T47D (cell line): ENCODE measurements around the gene TSPAN31.
"Not testable (repeated sequence)": the region's sequence is repeated elsewhere in the genome, so short reads cannot be mapped to it uniquely, and the experiment has no call there.

Experiments used
- DNase-seq, 2 experiments: peaks; one replicate each; pipeline versions ENCODE4 v3.0.0 to v3.0.0-alpha.2; 2011 to 2012; ENCODE audit warnings: low read depth in 1 of 2, low spot score in 1 of 2
- JUND ChIP-seq: IDR thresholded peaks from 2 replicates; pipeline ENCODE4 v1.6.1; 2012; ENCODE audit warnings: low read depth
- in situ Hi-C: cut with HindIII; loops from 2 replicates; pipeline ENCODE4 v1.10.0; 2016; ENCODE audit warnings: low sequenced_read_pairs, low pct_unique_long_range_greater_than_20kb

TSPAN31 gene

DNA sequence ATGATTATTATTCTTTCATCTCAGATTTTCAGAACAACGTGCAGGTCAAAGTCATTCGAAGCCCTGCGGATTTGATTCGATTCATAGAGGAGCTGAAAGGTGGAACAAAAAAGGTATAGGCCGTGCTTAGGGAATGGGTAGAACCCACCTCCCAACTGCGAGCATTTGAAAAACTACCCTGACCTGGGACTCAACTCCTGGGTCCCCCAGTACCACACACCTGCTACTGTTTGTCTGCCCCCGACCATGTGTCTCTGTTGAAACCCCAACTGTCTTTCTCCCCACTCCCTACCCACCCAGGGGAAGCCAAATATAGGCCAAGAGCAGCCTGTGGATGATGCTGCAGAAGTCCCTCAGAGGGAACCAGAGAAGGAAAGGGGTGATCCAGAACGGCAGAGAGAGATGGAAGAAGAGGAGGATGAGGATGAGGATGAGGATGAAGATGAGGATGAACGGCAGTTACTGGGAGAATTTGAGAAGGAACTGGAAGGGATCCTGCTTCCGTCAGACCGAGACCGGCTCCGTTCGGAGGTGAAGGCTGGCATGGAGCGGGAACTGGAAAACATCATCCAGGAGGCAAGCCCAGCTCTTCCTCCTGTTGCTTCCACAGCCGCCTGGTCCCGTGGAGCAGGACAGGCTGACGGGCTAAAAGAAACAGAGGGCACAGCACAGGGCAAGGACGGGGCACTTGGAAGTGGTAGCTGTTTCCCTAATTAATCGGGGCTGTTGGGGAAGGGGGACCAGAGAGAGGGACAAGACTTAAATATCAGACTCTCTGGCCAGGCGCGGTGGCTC lies 26.8 kb upstream of the TSPAN31 start:
- TF ChIP-seq JUND: no peak
- in situ Hi-C loops: no loop called here
- no peak for DNase-seq

DNA sequence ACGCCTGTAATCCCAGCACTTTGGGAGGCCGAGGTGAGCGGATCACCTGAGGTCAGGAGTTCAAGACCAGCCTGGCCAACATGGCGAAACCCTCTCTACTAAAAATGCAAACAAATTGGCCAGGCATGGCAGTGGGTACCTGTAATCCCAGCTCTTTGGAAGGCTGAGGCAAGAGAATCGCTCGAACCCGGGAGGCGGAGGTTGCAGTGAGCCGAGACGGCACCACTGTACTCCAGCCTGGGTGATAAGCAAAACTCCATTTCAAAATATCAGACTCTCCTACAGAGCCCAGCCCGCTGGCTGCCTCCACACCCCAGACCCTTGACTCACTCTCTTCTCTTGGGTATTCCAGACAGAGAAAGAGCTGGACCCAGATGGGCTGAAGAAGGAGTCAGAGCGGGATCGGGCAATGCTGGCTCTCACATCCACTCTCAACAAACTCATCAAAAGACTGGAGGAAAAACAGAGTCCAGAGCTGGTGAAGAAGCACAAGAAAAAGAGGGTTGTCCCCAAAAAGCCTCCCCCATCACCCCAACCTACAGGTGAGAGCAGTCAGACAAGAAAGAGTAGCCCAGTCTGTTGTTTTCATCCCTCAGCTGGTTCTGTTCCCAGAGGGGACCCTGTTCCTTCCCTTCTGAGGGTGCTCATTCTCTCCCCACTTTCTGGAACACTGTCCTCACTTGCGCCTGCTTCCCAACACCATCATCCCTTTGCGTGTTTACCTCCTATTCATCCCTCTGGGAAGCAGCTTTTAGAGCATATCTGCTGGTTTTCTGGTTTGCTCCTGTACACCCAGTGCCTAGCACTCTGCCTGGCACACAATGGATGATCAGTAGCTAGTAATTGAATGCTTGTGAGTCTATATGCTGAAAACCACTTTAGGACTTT lies 26.0 kb upstream of the TSPAN31 start:
- in situ Hi-C loops: no loop called here
- DNase-seq: no peak
- TF ChIP-seq JUND: no peak

DNA sequence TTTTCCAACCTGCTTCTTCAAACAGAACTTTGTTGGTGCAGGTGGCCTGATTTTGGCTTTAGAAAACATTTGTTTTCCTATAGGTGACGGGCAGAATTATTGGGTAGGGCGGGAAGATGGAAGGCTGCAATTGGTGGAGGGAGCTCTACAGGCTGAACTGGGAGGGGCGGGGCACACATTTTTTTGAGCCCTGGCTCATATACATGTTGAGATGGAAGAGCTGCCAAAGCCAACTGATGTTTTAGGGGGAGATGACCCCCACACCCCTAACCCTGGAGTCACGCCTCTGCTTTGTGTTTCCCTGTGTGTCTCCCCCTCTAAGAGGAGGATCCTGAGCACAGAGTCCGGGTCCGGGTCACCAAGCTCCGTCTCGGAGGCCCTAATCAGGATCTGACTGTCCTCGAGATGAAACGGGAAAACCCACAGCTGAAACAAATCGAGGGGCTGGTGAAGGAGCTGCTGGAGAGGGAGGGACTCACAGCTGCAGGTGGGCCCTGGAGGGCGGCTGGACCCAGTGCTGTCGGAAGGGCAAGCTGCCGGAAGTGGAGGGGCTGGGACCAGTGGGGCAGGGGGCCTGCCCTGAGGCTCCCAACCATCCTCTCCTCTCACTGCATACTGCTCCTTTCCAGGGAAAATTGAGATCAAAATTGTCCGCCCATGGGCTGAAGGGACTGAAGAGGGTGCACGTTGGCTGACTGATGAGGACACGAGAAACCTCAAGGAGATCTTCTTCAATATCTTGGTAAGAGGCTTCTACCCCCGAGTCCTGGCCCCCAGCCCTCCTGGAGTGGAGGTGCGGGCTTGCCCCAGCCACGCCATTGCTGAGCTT lies 24.8 kb upstream of the TSPAN31 start:
- no peak for TF ChIP-seq JUND
- in situ Hi-C loops: no loop called here
- no peak for DNase-seq

DNA sequence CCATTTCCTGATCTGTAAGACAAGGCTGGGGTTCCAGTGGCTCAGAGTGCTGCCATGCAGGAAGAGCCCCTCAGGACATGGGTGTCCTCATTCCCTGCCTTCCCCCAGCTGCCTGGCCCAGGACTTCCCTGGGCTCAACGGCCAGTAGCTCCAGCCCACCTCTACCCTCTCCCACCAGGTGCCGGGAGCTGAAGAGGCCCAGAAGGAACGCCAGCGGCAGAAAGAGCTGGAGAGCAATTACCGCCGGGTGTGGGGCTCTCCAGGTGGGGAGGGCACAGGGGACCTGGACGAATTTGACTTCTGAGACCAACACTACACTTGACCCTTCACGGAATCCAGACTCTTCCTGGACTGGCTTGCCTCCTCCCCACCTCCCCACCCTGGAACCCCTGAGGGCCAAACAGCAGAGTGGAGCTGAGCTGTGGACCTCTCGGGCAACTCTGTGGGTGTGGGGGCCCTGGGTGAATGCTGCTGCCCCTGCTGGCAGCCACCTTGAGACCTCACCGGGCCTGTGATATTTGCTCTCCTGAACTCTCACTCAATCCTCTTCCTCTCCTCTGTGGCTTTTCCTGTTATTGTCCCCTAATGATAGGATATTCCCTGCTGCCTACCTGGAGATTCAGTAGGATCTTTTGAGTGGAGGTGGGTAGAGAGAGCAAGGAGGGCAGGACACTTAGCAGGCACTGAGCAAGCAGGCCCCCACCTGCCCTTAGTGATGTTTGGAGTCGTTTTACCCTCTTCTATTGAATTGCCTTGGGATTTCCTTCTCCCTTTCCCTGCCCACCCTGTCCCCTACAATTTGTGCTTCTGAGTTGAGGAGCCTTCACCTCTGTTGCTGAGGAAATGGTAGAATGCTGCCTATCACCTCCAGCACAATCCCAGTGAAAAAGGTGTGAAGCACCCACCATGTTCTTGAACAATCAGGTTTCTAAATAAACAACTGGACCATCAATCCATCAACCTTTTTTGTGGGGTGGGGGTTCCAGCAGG lies 23.9 kb upstream of the TSPAN31 start:
- in situ Hi-C loops: no loop called here
- DNase-seq: no peak
- TF ChIP-seq JUND: no peak

DNA sequence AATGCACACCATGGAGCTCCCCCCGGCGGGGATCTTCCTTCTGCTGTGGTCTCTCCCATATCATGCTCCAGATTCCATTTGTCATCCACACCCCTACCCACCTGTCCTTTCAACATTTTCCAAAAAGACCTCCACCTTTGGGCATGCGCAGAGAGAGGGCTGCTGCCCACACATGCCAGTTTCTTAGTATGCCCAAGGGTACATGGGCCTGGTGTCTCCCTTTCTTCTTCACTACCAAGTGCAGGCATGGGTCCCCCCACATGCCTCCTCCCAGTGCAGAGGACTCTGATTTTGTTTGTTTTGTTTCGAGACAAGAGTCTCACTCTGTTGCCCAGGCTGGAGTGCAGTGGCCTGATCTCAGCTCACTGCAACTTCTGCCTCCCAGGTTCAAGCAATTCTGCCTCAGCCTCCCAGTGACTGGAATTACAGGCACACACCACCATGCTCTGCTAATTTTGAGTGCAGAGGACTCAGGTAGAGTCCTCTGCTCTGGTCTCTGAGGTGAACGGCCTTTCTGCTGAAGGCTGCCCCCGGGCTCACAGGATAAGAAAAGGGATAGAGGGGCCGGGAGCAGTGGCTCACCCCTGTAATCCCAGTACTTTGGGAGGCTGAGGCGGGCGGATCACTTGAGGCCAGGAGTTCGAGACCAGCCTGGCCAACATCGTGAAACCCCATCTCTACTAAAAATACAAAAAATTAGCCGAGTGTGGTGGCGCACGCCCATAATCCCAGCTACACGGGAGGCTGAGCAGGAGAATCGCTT lies 22.8 kb upstream of the TSPAN31 start:
- DNase-seq, in situ Hi-C loops: not testable (repeated sequence)

DNA sequence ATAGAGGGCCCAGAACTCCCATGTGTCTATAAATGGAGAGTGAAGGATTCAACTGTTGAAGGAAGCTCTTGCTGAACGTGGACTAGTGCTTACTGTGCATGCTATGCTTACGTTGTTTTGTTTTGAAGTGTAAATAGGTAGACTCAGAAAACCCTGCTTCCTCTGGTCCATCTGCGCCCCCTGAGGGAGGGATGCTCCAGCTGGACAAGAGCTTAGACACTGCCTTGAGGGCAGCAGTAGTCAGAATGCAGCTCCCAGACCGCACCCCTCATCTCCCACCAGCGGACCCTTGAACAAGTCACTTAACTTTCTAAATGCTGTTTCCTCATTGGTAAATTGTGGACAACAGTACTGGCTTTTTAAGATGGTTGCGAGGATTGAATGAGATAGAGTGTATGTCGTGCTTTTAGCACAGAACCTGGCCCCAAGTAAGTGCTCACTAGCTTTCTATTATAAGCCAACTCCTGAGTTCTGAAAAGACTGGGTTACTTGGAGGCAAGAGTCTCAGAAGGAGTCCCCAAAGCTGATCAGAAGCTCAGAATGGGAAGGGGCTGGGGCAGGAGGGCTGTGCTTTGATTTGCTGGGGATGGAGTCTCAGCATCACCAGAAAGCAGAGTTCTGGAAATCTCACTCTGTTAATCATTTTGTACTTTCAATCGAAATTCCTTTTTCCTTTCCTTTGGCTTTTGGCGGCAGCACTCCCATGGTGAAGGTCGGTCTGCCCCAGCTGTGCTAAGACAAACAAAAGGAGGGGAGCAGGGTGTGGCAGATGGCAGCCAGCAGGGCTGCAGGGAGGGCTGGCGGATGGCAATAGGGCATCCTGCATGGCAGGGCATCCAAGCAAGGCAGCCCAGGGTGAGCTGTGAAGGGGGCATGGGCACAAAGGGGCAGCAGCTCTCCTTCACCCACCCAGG lies 21.9 kb upstream of the TSPAN31 start:
- no peak for DNase-seq
- in situ Hi-C loops: no loop called here
- TF ChIP-seq JUND: no peak

DNA sequence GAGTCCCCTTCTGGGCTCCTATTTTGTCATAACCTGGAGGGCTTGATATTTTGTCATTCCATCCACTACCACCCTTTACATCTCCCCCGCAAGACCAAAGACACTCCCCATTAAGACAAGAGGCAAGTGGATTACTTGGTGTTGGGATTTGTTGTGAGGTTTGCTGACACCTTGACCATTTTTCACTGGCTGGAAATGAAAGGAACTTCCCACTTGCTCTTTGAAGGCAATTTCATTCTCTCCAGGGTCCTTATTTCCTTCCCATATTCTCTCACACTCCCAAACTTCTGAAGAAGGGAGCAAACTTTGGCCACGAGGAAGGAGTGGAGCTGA lies 21.2 kb upstream of the TSPAN31 start:
- in situ Hi-C loops: no loop called here
- DNase-seq: no peak
- no peak for TF ChIP-seq JUND

DNA sequence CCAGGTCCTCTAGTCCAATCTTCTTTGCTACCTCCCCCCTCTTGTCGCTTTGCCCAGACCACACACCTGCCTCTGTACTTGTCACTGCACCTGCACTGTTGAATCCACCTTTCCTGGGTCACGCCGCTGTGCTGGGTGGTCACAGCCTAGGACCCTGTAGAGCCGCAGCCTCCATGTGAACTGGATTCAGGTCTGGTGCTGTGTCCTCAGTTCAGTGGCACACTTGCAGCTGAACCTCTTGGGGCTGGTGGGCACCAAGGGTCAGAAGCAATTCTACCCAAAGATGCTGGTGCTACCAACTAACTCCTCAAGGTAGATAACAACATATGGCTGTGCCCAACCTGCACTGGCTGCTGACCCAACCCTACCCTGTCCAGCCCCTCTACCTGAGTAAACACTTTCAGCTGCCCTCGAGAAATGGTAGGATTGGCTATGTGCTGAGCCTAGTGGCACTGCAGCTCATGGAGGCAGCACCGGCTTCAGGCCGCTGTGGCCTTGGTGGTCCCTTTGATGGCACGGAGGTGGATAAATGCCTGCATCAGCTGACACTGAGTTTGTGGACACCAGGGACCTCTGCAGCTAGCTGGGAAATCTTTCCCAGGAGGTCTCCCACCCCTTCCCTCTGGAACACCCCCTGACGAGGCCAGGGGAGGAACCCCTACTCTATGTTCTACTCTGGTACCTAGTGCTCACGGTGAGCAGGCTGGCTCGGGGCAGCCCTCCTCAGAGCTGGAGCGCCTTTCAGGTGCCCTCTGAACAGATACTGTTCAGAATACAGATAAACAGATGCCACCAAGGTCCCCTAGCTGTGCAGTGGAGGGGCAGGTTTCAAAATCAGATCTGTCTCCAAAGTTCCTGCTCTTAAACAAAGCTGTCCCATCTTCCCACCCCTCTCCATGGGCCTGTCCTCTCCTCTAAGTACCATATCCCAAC lies 20.6 kb upstream of the TSPAN31 start:
- in situ Hi-C loops: no loop called here
- no peak for DNase-seq
- TF ChIP-seq JUND: no peak

DNA sequence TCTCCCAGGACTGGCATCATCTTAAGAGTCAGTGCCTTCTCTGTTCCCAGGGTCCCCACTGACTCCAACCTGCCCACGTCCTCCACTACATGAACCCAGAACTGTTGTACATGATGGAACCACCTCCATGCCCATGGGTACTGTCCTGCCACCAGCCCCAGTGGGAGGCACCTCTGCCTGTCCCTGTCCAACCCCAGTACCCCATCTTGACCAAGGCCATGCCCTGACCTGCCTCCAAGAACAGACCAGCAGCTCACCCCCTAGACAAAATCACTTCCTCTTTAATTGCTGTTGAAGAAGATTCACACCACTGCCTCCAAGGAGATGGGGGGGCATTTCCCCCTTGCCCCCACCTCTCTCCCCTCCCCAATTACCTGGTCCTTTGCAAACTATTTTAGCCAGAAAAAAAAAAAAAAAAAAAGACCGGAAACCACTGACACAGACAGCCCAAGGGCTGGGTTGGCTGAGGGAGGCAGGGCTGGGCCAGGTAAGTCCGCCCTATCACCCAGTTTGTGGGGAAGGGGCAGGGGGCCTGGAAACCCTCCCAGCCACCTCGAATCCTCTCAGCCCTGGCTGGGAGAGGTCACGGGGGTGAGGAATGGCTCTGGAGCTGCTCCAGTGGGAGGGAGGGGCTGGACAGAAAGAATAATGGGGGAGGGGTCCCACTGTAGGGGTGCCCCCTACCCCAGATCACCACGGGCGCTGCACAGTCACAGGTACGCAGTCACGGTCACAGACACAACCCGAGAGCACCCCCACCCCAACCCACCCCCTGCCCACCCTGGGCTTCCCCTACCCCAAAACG lies 19.7 kb upstream of the TSPAN31 start:
- no peak for DNase-seq
- in situ Hi-C loops: no loop called here
- no peak for TF ChIP-seq JUND
